Endodermal cell (in vitro differentiated cells): ENCODE measurements around the gene TMEM59L. TPM values are rescaled to one million over a fixed set of nuclear protein-coding genes. Genes with fewer than 3 reads are reported as not detected.

ENCODE experiments used
- DNase-seq: peaks from one replicate; pipeline ENCODE4 v3.0.0-alpha.2; 2017
- H3K27ac ChIP-seq: 2 replicates; pipeline ENCODE4 v1.5.1; 2013; ENCODE audit warnings: mild to moderate bottlenecking, low read depth, low read length, moderate library complexity
- H3K27me3 ChIP-seq: 2 replicates; pipeline ENCODE4 v1.6.1; 2013; ENCODE audit warnings: mild to moderate bottlenecking, low read length, moderate library complexity; ENCODE audit not compliant: insufficient read depth, control insufficient read depth, poor library complexity, severe bottlenecking
- H3K36me3 ChIP-seq: 2 replicates; pipeline ENCODE4 v1.7.0; 2013; ENCODE audit warnings: mild to moderate bottlenecking, low read length, moderate library complexity; ENCODE audit not compliant: control insufficient read depth, insufficient read depth
- H3K4me1 ChIP-seq: one replicate; pipeline ENCODE4 v1.7.0; 2013; ENCODE audit warnings: low read length; ENCODE audit not compliant: control insufficient read depth, insufficient read depth
- H3K4me3 ChIP-seq: 2 replicates; pipeline ENCODE4 v1.5.1; 2013; ENCODE audit warnings: mild to moderate bottlenecking, low read length, moderate library complexity
- H3K9ac ChIP-seq: 2 replicates; pipeline ENCODE4 v1.6.1; 2013; ENCODE audit warnings: mild to moderate bottlenecking, low read length, moderate library complexity; ENCODE audit not compliant: poor library complexity, severe bottlenecking; ENCODE audit errors: extremely low read depth
- H3K9me3 ChIP-seq: 2 replicates; pipeline ENCODE4 v1.6.1; 2013; ENCODE audit warnings: mild to moderate bottlenecking, low read length, moderate library complexity; ENCODE audit not compliant: control insufficient read depth
- H3K27ac Mint-ChIP-seq: 2 replicates; pipeline ENCODE4 v1.8.0; 2020; ENCODE audit warnings: mixed read lengths
- H3K27me3 Mint-ChIP-seq: 2 replicates; pipeline ENCODE4 v1.8.0; 2021; ENCODE audit warnings: mild to moderate bottlenecking, mixed read lengths; ENCODE audit not compliant: insufficient read depth
- H3K36me3 Mint-ChIP-seq: 2 replicates; pipeline ENCODE4 v1.8.0; 2020; ENCODE audit warnings: low read depth, mixed read lengths
- H3K4me1 Mint-ChIP-seq: 2 replicates; pipeline ENCODE4 v1.8.0; 2020; ENCODE audit warnings: mixed read lengths
- H3K4me3 Mint-ChIP-seq: 2 replicates; pipeline ENCODE4 v1.8.0; 2020; ENCODE audit warnings: mild to moderate bottlenecking, moderate library complexity, mixed read lengths
- H3K9me3 Mint-ChIP-seq: 2 replicates; pipeline ENCODE4 v1.8.0; 2020; ENCODE audit warnings: mild to moderate bottlenecking, mixed read lengths
- CTCF ChIP-seq: fragments of 200-600 bp; sonication (generic); conservative IDR thresholded peaks from 2 replicates; pipeline ENCODE4 v1.5.0; 2021; ENCODE audit warnings: antibody characterized with exemption, mild to moderate bottlenecking
- WGBS, 2 experiments: methylation state at CpG; one replicate each; pipeline versions ENCODE4 v1.1.5 to v1.1.7; 2013; ENCODE audit warnings: missing lambda C conversion rate in 2 of 2, mixed read lengths in 1 of 2; ENCODE audit not compliant: insufficient coverage in 1 of 2, insufficient read length in 1 of 2; 5-methylcytosine and 5-hydroxymethylcytosine counted together
- total RNA-seq, 2 donors: library from RNA; stranded (reverse); fragmentation: NEBNext Ultra II Directional in 1 of 2; extraction: Animal tissue kit (Norgen Biotek cat#: 25700) in 1 of 2; gene quantifications; 2 replicates in 1 of 2; 3 replicates in 1 of 2; pipeline ENCODE4 v1.2.1, GENCODE V29; 2021

TMEM59L gene
- total RNA-seq, 2 donors from 2014 or later = 5.0 to 7.2 TPM

GRCh38 chr19:18651733-18652132 lies 39.1 kb downstream of the TMEM59L start:
- Mint-ChIP-seq H3K36me3 (peaks cover 1% of the 10 kb centered on the region), H3K27me3 (no peaks in the 10 kb centered on the region), H3K9me3 (no peaks in the 10 kb centered on the region), H3K27ac (peak overlapping the region; percentile 55), H3K4me3 (no peak overlapping the region), H3K4me1 (peaks cover 33% of the 10 kb centered on the region)
- Histone ChIP-seq H3K27ac (no peak overlapping the region), H3K9me3 (no peaks in the 10 kb centered on the region), H3K4me3 (no peak overlapping the region), H3K36me3 (no peaks in the 10 kb centered on the region), H3K9ac (no peak overlapping the region), H3K27me3 (no peaks in the 10 kb centered on the region), H3K4me1 (peaks cover 24% of the 10 kb centered on the region)
- WGBS, 2 experiments = 82 to 87% methylated on average over 3 to 6 of the region's 6 CpGs
- no peak for TF ChIP-seq CTCF
- peak; percentile 46 for DNase-seq

GRCh38 chr19:18653853-18654252 lies 41.2 kb downstream of the TMEM59L start:
- H3K9me3 Mint-ChIP-seq = no peaks in the 10 kb centered on the region

DNA sequence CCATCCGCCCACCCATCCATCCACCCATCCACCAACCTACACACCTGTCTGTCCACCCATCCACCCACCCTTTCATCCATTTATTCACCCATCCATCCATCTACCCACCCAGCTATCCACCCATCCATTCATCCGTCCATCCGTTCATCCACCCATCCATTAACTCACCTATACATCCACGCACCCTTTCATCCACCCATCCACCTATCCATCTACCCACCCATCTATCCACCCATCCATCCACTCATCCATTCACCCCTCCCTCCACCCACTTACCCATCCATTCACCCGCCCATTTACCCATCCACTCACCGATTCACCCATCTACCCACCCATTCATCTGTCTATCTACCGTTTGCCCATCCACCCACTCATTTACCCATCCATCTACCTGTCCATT lies 41.8 kb downstream of the TMEM59L start:
- H3K9ac ChIP-seq = no peak overlapping the region
- no peak for TF ChIP-seq CTCF
- peaks cover 19% of the 10 kb centered on the region for H3K4me1 ChIP-seq
- no peaks in the 10 kb centered on the region for H3K9me3 ChIP-seq
- H3K27me3 Mint-ChIP-seq = no peaks in the 10 kb centered on the region
- H3K27ac Mint-ChIP-seq = no peak overlapping the region
- H3K36me3 ChIP-seq = no peaks in the 10 kb centered on the region
- no peak overlapping the region for H3K4me3 Mint-ChIP-seq
- H3K27ac ChIP-seq = no peak overlapping the region
- DNase-seq = no peak
- H3K36me3 Mint-ChIP-seq = peaks cover 1% of the 10 kb centered on the region
- H3K4me1 Mint-ChIP-seq = peaks cover 24% of the 10 kb centered on the region
- H3K9me3 Mint-ChIP-seq = no peaks in the 10 kb centered on the region
- no peaks in the 10 kb centered on the region for H3K27me3 ChIP-seq
- no peak overlapping the region for H3K4me3 ChIP-seq
- 92 to 94% methylated on average over 7 of the region's 7 CpGs for WGBS, 2 experiments

More at GRCh38 chr19:18653853-18654252, 41.2 kb downstream of the TMEM59L start:
- no peaks in the 10 kb centered on the region for H3K27me3 Mint-ChIP-seq
- WGBS, 2 experiments = 92 to 100% methylated on average over 1 of the region's 1 CpG
- Histone ChIP-seq H3K36me3 (no peaks in the 10 kb centered on the region), H3K27ac (no peak overlapping the region), H3K9ac (no peak overlapping the region), H3K9me3 (no peaks in the 10 kb centered on the region), H3K27me3 (no peaks in the 10 kb centered on the region), H3K4me3 (no peak overlapping the region), H3K4me1 (peaks cover 24% of the 10 kb centered on the region)
- DNase-seq = no peak
- H3K36me3 Mint-ChIP-seq = peaks cover 1% of the 10 kb centered on the region
- H3K4me3 Mint-ChIP-seq = no peak overlapping the region
- H3K4me1 Mint-ChIP-seq = peaks cover 30% of the 10 kb centered on the region
- no peak overlapping the region for H3K27ac Mint-ChIP-seq
- no peak for TF ChIP-seq CTCF
